HG03196 (cell line): Measurements from ENCODE around the gene SP3.
"Not testable (repeated sequence)": the region's sequence is repeated elsewhere in the genome, so short reads cannot be mapped to it uniquely, and the experiment has no call there.

ENCODE experiments used
- ATAC-seq: cut with Tn5 transposase; IDR thresholded peaks from one replicate; pipeline ENCODE4 v1.9.1; 2021; ENCODE audit not compliant: unreplicated experiment

The SP3 gene

GRCh38 chr2:173896755-173897154 is 68.4 kb downstream of the SP3 start:
- no peak for ATAC-seq

DNA sequence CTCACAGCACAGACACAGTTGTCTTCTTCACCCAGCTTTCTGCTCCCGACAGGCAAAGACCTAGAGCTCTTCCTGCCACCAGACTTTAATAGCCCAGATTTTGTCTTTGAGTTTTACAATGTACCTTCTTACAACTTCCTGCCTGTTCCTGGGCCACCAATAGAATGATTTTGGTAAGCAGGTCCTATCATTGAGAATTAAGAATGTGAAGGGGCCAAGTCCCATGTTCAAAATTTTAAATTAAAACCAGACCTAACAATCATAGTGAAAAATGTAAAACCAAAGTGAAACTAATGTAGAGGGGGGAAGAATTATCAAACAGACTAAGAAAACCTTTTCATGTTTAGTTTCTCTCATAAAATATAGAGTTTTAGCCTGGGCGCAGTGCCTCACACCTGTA is 72.8 kb downstream of the SP3 start:
- ATAC-seq, result no peak

- ATAC-seq, result no peak
Observed at GRCh38 chr2:173891315-173892037, 73.7 kb downstream of the SP3 start.

- not testable (repeated sequence) for ATAC-seq
Observed at GRCh38 chr2:173889464-173889863, 75.7 kb downstream of the SP3 start.

GRCh38 chr2:173886613-173887012 is 78.6 kb downstream of the SP3 start:
- no peak for ATAC-seq

DNA sequence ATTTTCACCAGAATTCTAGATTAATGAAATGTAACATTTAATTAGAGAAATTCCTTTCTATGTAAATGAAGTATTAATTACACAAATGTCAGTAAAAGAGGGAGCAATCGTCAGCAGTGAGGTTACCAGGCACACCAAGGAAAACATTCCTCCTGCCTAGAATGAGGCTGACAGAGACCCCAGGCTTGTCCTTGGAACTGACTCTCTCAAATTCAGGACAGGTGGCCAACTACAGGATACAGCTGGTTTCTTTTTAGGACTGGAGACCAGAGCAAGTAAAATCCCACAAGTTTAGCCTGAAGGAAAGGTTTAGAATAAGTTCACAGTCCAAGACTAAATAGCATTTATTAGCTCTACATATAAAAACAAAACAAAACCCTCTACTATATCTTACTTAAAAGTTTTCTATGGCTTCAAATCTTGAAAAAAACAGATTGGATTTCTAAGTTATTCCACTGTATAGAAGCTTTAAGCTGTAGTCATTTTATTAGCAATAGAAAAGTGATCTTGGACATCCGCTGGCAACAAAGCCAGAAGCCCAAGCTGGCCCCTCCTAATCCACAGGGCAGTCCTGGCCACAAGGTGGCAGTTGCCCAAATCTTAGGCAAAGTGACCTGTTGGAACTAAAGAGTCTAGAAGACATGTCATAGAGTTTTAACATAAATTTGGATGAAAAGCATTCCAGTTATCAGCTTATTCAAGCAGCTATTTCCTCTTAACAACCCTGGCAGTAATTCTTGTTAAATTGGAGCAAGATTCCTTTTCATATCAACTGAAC is 81.0 kb downstream of the SP3 start:
- no peak for ATAC-seq

DNA sequence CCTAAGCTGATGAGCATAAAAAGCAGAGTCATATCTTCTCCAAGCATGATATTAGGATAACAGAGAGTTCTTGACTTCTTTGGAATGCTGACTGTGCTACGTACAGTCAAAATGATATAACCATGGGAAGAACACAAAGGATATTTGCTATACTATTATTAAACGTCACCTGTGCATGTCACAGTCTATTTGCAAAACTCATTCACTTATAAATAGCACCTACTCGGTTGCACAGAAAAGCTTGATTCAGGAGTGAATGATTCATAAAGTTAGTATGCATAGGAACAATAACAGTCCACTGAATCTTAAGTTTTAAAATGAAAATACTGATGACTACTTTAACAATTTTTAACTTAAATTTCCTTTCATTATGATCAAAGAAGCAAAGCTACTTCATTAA is 83.3 kb downstream of the SP3 start:
- no peak for ATAC-seq

DNA sequence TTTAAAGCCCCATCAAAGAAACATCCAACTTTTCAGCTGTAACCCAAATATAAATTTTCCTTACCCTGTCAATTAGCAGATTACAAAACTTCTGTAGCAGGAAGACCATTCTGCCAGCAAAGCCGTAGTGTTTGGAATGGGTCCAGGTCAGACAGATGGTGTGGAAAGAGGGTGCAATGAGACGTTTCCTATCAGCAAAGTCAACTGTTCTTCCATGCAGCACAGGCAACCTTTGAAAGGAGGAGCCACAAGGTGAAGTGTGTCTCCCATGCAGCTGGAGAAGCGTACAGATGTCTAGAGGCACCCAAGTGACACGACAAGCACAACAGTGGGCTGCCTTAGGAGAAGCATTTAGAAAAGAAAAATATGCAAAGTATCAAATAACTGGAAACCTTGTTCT is 83.7 kb downstream of the SP3 start:
- ATAC-seq, result no peak

DNA sequence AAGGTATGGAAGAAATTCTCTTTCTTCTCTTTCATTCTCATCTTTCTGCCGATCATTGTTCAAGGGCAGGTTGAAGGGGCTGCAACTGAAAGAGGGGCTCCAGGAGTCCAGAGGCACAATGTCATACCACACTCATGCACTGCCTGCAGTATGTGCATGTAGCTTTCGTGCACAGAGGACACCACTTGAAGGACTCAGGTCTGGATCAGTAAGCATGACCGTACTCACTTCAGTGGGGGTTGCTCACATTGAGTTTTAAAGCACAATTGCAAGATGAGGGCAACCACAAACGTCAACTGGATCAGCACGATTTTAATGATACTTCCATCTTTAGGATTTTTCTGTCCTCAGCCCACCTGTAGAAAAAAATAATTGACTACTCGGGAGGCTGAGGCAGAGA is 84.6 kb downstream of the SP3 start:
- no peak for ATAC-seq

DNA sequence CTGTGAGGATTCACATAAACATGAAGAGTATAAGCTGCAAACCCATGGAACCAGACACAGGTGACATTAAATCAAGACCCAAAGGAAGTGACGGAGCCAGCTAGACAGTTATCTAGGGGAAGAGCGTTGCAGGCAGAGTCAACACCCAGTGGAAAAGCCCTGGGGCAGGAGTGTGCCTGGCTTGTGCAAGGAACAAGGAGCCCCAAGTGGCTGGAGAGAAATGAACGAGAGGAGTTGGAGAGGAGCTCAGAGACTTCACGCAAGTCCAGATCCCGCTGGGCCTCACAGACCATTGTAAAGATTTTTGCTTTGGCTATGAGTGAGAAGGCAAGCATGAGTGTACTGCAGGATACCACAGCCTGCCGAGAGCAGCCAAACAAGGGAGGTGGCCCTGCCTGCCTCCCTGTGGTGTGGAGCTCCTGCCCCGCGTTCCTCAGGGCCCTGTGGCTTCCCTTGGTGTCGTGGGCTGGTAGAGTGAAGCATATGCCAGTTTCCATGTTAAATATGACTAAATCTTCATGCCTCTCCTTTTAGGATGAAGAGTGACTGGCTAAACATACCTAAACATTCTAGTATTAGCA is 88.2 kb downstream of the SP3 start:
- no peak for ATAC-seq

GRCh38 chr2:173874894-173875237 is 90.3 kb downstream of the SP3 start:
- peak; percentile 99 for ATAC-seq

- peak; percentile 33 for ATAC-seq
Observed at GRCh38 chr2:173874003-173874893, 90.9 kb downstream of the SP3 start.

DNA sequence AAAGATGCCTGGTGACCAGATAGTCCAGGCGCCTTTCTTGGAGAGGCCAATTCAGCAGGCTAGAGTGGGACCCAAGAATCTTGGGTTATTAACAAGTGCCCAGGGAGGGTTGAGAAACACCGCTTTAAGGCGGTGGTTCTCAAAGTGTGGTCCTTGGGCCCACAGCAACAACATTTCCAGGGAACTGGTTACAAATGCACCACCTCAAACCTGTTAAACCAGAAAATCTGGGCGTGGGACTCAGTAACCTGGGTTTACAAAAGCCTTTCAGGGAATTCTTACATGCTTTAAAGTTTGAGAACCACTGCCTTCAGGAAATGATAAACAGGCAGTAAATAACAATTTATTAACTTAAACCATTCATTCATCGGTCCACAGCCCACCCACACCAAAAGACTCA is 92.5 kb downstream of the SP3 start:
- no peak for ATAC-seq

GRCh38 chr2:173869244-173870229 is 95.6 kb downstream of the SP3 start:
- ATAC-seq, result no peak

- ATAC-seq, result no peak
Observed at GRCh38 chr2:173868406-173868805, 96.8 kb downstream of the SP3 start.

- no peak for ATAC-seq
Observed at GRCh38 chr2:173866874-173867618, 98.1 kb downstream of the SP3 start.

- ATAC-seq, result no peak
Observed at GRCh38 chr2:173865971-173866873, 99.0 kb downstream of the SP3 start.

DNA sequence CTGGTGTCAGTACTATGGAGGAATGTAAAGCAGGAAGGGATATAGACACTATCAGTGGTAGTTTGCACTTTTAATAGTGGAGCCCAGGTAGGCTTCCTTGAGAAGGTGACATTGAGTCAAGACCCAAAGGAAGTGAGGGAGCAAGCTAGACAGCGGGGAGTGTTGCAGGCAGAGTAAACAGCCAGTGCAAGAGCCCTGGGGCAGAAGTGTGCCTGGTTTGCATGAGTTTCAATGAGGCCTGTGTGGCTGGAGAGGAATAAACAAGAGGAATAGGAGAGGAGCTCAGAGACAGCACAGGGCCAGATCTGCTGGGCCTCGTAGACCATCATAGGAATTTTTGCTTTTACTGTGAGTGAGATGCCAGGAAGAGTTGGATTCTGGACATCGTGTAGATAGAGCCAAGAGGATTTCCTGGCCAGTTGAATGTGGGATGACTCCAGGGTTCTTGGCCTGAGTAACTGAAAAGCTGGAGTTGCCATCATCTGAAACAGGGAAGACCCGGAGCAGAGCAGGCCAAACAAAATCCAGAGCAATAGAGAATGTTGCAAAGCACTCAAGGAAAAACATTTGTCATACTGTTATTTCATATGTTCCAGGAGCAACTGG is 102.5 kb downstream of the SP3 start:
- ATAC-seq, result no peak
